HepG2 (cell line): ENCODE measurements around the gene ERFL. TPM values are rescaled to one million over a fixed set of nuclear protein-coding genes. Genes with fewer than 3 reads are reported as not detected.

Experiments used
- CCAR2 ChIP-seq: fragments of 200-400 bp; formaldehyde crosslinking; optimal IDR thresholded peaks from 2 replicates; pipeline ENCODE3; 2018; ENCODE audit warnings: low read depth, mild to moderate bottlenecking, low read length, moderate library complexity
- CREM ChIP-seq, 2 experiments: sonication (generic) in 1 of 2; formaldehyde crosslinking in 1 of 2; IDR thresholded peaks; 2 replicates each; pipeline versions ENCODE4 v1.4.0 to v1.6.1; 2016 to 2020; ENCODE audit warnings: antibody characterized with exemption in 1 of 2, mild to moderate bottlenecking in 1 of 2, missing genetic modification reagents in 1 of 2
- ELF3 ChIP-seq: IDR thresholded peaks from 2 replicates; pipeline ENCODE4 v1.6.1; 2016; ENCODE audit warnings: missing genetic modification reagents, missing compliant biosample characterization
- ESRRA ChIP-seq: sonication (generic); formaldehyde crosslinking; IDR thresholded peaks from 2 replicates; pipeline ENCODE4 v1.5.1; 2020; ENCODE audit warnings: mild to moderate bottlenecking, low read depth, missing genetic modification reagents
- HMG20B ChIP-seq: conservative IDR thresholded peaks from 2 replicates; pipeline ENCODE4 v1.6.1; 2016; ENCODE audit warnings: missing genetic modification reagents, missing compliant biosample characterization
- NAIF1 ChIP-seq: sonication (generic); formaldehyde crosslinking; IDR thresholded peaks from 2 replicates; pipeline ENCODE4 v1.5.0; 2020; ENCODE audit warnings: mild to moderate bottlenecking, missing genetic modification reagents, borderline replicate concordance
- NCOA2 ChIP-seq: sonication (generic); formaldehyde crosslinking; IDR thresholded peaks from 2 replicates; pipeline ENCODE4 v1.8.0; 2022; ENCODE audit warnings: inconsistent platforms
- PRDM4 ChIP-seq: sonication (generic); formaldehyde crosslinking; IDR thresholded peaks from 2 replicates; pipeline ENCODE4 v1.9.0; 2021; ENCODE audit warnings: missing genetic modification reagents, borderline replicate concordance
- THAP9 ChIP-seq: sonication (generic); formaldehyde crosslinking; IDR thresholded peaks from 2 replicates; pipeline ENCODE4; 2020; ENCODE audit warnings: missing genetic modification reagents, mild to moderate bottlenecking, borderline replicate concordance
- ZBTB7B ChIP-seq: sonication (generic); formaldehyde crosslinking; IDR thresholded peaks from 2 replicates; pipeline ENCODE4 v1.4.0; 2020; ENCODE audit warnings: missing genetic modification reagents
- ZFY ChIP-seq: sonication (generic); formaldehyde crosslinking; IDR thresholded peaks from 2 replicates; pipeline ENCODE4 v1.4.0; 2020; ENCODE audit warnings: missing genetic modification reagents
- ZNF136 ChIP-seq: sonication (generic); formaldehyde crosslinking; IDR thresholded peaks from 2 replicates; pipeline ENCODE4 v1.8.1; 2022; ENCODE audit warnings: low read depth, mild to moderate bottlenecking, moderate library complexity, missing genetic modification reagents
- ZNF318 ChIP-seq: sonication (generic); formaldehyde crosslinking; IDR thresholded peaks from 2 replicates; pipeline ENCODE4 v1.4.0; 2020; ENCODE audit warnings: mild to moderate bottlenecking, missing genetic modification reagents
- ZNF841 ChIP-seq: sonication (generic); formaldehyde crosslinking; IDR thresholded peaks from 2 replicates; pipeline ENCODE4 v1.8.1; 2023; ENCODE audit warnings: missing genetic modification reagents, borderline replicate concordance
- ZNF883 ChIP-seq: sonication (generic); formaldehyde crosslinking; IDR thresholded peaks from 2 replicates; pipeline ENCODE4 v1.5.1; 2020; ENCODE audit warnings: mild to moderate bottlenecking, missing genetic modification reagents; ENCODE audit errors: not compliant biosample characterization
- polyA plus RNA-seq, 8 experiments: library from polyadenylated mRNA; depleted of rRNA in 3 of 8; stranded (reverse) in 7 of 8; unstranded in 1 of 8; fragments of >200 nt; fragmentation: Illumina TruSeq in 4 of 8; extraction: Trizol in 4 of 8; gene quantifications; 2 replicates each; pipeline versions ENCODE4 v1.2.1 to v1.2.3, GENCODE V29; 2011 to 2016; ENCODE audit warnings: low read depth in 4 of 8, missing spikeins in 1 of 8, mixed read lengths in 1 of 8; ENCODE audit not compliant: insufficient read depth in 1 of 8
- total RNA-seq, 5 experiments: library from RNA; depleted of rRNA; stranded (reverse); fragments of >200 nt; fragmentation: Illumina TruSeq; extraction: Trizol; gene quantifications; 2 replicates each; pipeline ENCODE4 v1.2.3, GENCODE V29; 2016; ENCODE audit warnings: low read depth in 1 of 5

Gene ERFL
- total and polyA plus RNA-seq, 2 of the 13 experiments (the other 11 are each of a cell fraction or from before 2014, with no cell fraction given): not detected

GRCh38 chr19:41887711-41888382 lies 40.4 kb downstream of the ERFL start (continued):
- no peak for TF ChIP-seq ZNF318 (CRISPR knock-in tag)
- no peak for TF ChIP-seq ZNF841
- peak; percentile 55; the same call in 1 of the 2 replicates for TF ChIP-seq ELF3 (CRISPR knock-in tag)
- peak; percentile 55; the same call in 1 of the 2 replicates for TF ChIP-seq ZBTB7B (CRISPR knock-in tag)
- TF ChIP-seq NAIF1 (CRISPR knock-in tag): 0 out of 2 replicates have a peak, but pooled peaks have one; percentile 51
- TF ChIP-seq ZNF136 (CRISPR knock-in tag): 0 out of 2 replicates have a peak, but pooled peaks have one; percentile 79
- TF ChIP-seq NCOA2 (CRISPR knock-in tag): peak; percentile 84
- TF ChIP-seq HMG20B (CRISPR knock-in tag): peak; percentile 82; the same call in 1 of the 2 replicates
- peak; percentile 55 for TF ChIP-seq CREM (IDR thresholded peaks at IDR 0.05)
- TF ChIP-seq CREM (CRISPR knock-in tag; IDR thresholded peaks at IDR 0.05): no peak
- TF ChIP-seq ZFY (CRISPR knock-in tag): no peak; the same call in 1 of the 2 replicates
- TF ChIP-seq ZNF883: no peak
- TF ChIP-seq ESRRA: peak; percentile 70
- no peak for TF ChIP-seq PRDM4 (CRISPR knock-in tag)
- TF ChIP-seq CCAR2: peak; percentile 76
- 0 out of 2 replicates have a peak, but pooled peaks have one; percentile 18 for TF ChIP-seq THAP9
